Thoracic aorta (tissue), 2 donors: Measurements from ENCODE around the gene DLGAP1. TPM values are rescaled to one million over a fixed set of nuclear protein-coding genes. Genes with fewer than 3 reads are reported as not detected.

Experiments used
- ATAC-seq: fragments of 150-250 bp; one replicate; pipeline ENCODE4 v1.8.0; 2017; ENCODE audit warnings: low read depth; ENCODE audit not compliant: insufficient number of reproducible peaks, low FRiP score
- DNase-seq: peaks from one replicate; pipeline ENCODE4 v3.0.0-alpha.2; 2020; ENCODE audit warnings: low spot score
- H3K27ac ChIP-seq, 2 donors: fragments of 200-600 bp; sonication (generic); 1 replicate in 1 of 2; 2 replicates in 1 of 2; pipeline ENCODE4 v1.5.1; 2016; ENCODE audit warnings: mild to moderate bottlenecking in 2 of 2, moderate library complexity in 2 of 2
- H3K27me3 ChIP-seq: fragments of 200-600 bp; sonication (generic); replicated peaks from 2 replicates; pipeline ENCODE4 v1.6.0; 2016; ENCODE audit warnings: mild to moderate bottlenecking; ENCODE audit not compliant: insufficient read depth
- H3K36me3 ChIP-seq: fragments of 200-600 bp; sonication (generic); one replicate; pipeline ENCODE4 v1.5.1; 2016
- H3K4me1 ChIP-seq, 2 donors: fragments of 200-600 bp; sonication (generic); 1 replicate in 1 of 2; 2 replicates in 1 of 2; pipeline versions ENCODE4 v1.5.1 to v1.6.0; 2016; ENCODE audit warnings: low read depth in 2 of 2, mild to moderate bottlenecking in 1 of 2; ENCODE audit not compliant: control insufficient read depth in 1 of 2
- H3K4me3 ChIP-seq: fragments of 200-600 bp; sonication (generic); 2 replicates; pipeline ENCODE4 v1.5.1; 2016; ENCODE audit warnings: mild to moderate bottlenecking
- H3K9me3 ChIP-seq: fragments of 200-600 bp; sonication (generic); 2 replicates; pipeline ENCODE4 v1.5.1; 2016
- total RNA-seq, 2 donors: library from RNA; depleted of rRNA; stranded (reverse); fragments of >200 nt; gene quantifications; one replicate each; pipeline versions ENCODE4 v1.1.0 to v1.2.3, GENCODE V29; 2016
- TF ChIP-seq, protein P1 (sequence below): fragments of 200-600 bp; sonication (generic); IDR thresholded peaks from one replicate; pipeline ENCODE4 v1.5.1; 2019; ENCODE audit warnings: antibody characterized with exemption

DLGAP1 gene
- total RNA-seq, 2 donors from 2014 or later: 7.3 to 19.0 TPM

DNA sequence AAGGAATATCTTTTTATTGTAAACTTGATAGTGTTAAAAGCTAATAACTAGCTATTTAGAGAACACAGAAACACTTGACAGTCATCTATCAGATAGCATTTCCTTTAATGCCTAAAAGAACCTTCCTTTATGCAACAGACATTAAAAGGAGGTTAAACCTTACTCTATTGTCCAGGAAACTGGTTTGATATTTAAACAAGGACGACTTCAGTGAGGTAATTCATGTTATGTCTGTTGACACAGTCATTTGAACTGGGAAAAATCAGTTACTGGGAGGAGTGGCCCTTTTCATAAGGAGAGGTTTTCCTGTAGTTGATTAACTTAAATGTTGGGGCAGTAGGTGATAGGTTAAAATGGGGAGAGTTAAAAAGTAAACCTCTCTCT, 998.4 kb downstream of the DLGAP1 start:
- no peaks in the 10 kb centered on the region for H3K9me3 ChIP-seq
- DNase-seq (no peak), ATAC-seq (no peak)
- H3K4me1 ChIP-seq: peaks cover 22 to 55% of the 10 kb centered on the region in 2 donors
- H3K27ac ChIP-seq: no peak overlapping the region
- TF ChIP-seq, protein P1, sequence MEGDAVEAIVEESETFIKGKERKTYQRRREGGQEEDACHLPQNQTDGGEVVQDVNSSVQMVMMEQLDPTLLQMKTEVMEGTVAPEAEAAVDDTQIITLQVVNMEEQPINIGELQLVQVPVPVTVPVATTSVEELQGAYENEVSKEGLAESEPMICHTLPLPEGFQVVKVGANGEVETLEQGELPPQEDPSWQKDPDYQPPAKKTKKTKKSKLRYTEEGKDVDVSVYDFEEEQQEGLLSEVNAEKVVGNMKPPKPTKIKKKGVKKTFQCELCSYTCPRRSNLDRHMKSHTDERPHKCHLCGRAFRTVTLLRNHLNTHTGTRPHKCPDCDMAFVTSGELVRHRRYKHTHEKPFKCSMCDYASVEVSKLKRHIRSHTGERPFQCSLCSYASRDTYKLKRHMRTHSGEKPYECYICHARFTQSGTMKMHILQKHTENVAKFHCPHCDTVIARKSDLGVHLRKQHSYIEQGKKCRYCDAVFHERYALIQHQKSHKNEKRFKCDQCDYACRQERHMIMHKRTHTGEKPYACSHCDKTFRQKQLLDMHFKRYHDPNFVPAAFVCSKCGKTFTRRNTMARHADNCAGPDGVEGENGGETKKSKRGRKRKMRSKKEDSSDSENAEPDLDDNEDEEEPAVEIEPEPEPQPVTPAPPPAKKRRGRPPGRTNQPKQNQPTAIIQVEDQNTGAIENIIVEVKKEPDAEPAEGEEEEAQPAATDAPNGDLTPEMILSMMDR: no peak
- H3K4me3 ChIP-seq: no peak overlapping the region
- no peaks in the 10 kb centered on the region for H3K27me3 ChIP-seq
- peaks cover 23% of the 10 kb centered on the region for H3K36me3 ChIP-seq

DNA sequence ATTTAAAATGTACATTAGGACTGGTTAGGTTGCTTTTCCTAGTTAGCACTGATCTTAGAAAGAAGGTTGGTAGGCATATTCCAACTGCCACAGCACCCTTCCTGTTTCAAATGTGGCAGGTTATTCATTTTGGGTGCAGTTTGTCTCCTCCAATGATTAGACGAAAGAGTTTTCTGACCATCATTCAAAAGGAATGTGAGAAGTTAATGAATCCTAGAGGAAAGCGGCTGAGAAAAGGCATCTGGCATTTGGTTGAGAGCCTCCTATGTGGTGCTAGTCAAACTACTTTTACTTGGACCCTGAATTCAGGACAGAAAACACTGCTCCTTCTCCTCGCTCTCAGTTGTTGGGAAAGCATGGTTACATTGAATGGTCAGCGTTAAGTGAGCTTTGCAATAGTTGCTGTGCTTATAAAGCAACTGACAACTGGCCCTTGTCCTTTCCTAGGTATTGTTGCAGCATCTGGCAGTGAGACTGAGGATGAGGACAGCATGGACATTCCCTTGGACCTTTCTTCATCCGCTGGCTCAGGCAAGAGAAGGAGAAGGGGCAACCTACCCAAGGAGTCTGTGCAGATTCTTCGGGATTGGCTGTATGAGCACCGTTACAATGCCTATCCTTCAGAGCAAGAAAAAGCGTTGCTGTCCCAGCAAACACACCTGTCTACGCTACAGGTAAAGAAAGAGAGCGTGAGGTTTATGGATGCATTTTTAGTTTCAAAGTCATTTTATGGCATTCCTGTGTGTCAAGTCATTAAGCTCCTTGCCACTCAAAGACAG, 999.0 kb downstream of the DLGAP1 start:
- H3K4me1 ChIP-seq: peaks cover 22 to 55% of the 10 kb centered on the region in 2 donors
- H3K4me3 ChIP-seq: no peak overlapping the region

DNA sequence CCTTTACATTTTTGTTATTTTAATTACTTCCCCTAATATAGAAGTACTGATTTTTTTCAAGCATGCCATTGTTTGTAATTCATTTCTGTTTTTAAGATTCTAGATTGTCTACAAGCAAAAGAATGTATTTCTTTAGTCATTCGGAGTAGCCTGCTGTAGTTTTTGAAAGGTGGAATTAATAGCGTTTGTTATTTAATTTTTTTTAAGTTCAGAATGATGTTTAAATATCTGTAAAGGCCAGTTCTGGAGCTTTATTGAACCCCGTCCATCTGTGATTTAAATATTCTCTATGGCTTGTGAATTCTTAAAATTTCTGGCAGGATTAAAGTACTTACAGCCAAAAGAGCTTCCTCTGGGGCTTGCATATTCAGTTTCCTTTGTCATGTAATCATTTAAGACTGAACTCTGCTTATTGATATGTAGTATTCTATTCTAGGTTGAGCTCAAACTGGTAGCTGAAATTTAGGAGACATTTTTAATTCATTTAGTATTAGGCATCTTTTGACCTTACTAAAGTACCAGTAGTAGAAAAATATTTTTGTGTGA, 999.9 kb downstream of the DLGAP1 start:
- DNase-seq (no peak), ATAC-seq (no peak)
- Histone ChIP-seq H3K27ac (peak overlapping the region in 1 of 2 donors; percentile 100), H3K36me3 (peaks cover 23% of the 10 kb centered on the region), H3K27me3 (no peaks in the 10 kb centered on the region), H3K9me3 (no peaks in the 10 kb centered on the region), H3K4me1 (peaks cover 22 to 55% of the 10 kb centered on the region in 2 donors), H3K4me3 (peak overlapping the region; percentile 95)
- TF ChIP-seq, protein P1: no peak

More for the DNA sequence above, 999.0 kb downstream of the DLGAP1 start:
- Histone ChIP-seq H3K36me3 (peaks cover 23% of the 10 kb centered on the region), H3K9me3 (no peaks in the 10 kb centered on the region), H3K27ac (peak overlapping the region in 1 of 2 donors; percentile 100), H3K27me3 (no peaks in the 10 kb centered on the region)
- ATAC-seq (no peak), DNase-seq (no peak)
- TF ChIP-seq, protein P1: no peak

DNA sequence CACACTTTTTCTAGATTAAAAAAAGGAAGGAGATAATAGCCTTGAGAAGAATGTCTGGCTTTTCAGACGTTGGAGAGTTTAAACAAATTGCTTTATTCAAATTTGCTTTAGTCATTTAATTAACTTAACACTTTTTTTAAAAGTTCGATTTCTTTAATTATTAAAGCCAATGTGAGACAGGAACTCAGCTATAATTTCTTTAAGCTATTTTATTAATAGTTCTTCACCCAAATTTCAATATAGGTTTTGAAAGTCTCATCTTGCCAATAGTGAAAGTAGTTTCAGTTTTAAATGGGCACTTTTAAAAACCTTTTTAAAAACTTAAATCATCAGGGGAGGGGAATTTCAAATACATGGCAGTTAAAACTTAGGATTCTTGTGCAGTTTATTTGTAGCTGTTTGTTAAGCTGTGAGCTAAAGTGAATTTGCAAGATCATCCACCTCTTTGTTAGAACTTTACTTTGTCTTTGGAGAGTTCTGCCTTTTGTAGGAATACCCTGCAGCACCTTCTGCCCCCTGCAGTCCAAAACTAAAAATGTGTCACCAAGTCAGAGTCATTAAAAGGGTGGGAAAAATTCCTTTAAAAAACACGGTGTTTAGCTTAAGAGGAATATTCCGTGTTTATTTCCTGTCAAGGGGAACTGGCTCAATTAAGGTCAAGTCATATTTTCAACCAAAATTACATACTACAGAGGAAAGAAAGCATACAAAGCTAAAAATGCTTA, 1000.6 kb downstream of the DLGAP1 start:
- H3K4me3 ChIP-seq: peak overlapping the region; percentile 95
- peaks cover 23% of the 10 kb centered on the region for H3K36me3 ChIP-seq
- H3K27me3 ChIP-seq: no peaks in the 10 kb centered on the region
- DNase-seq (no peak), ATAC-seq (no peak)
- TF ChIP-seq, protein P1: peak; percentile 60
- H3K9me3 ChIP-seq: no peaks in the 10 kb centered on the region
- peaks cover 22 to 51% of the 10 kb centered on the region in 2 donors for H3K4me1 ChIP-seq
- H3K27ac ChIP-seq: peak overlapping the region; percentile 99 to 100
